SK-N-SH treated with all-trans-retinoic acid at 6 μM for 48 hours (cell line): ENCODE measurements around the gene CDC16.

Source experiments
- ARNTL ChIP-seq: fragments of 450-650 bp; formaldehyde crosslinking; IDR thresholded peaks from 2 replicates; pipeline ENCODE4 v1.5.0; 2020; ENCODE audit warnings: low read depth, mild to moderate bottlenecking, moderate library complexity, borderline replicate concordance
- BACH2 ChIP-seq: fragments of 250-450 bp; sonication (Bioruptor Pico); IDR thresholded peaks from 2 replicates; pipeline ENCODE4 v1.9.0; 2021; ENCODE audit warnings: mild to moderate bottlenecking, borderline replicate concordance
- CSRNP3 ChIP-seq: fragments of 250-450 bp; sonication (Bioruptor Pico); IDR thresholded peaks from 2 replicates; pipeline ENCODE4 v1.5.1; 2021; ENCODE audit warnings: mild to moderate bottlenecking, moderate library complexity
- GLIS3 ChIP-seq: fragments of 250-450 bp; sonication (Bioruptor Pico); IDR thresholded peaks from 2 replicates; pipeline ENCODE4 v1.5.0; 2020; ENCODE audit warnings: mild to moderate bottlenecking, moderate library complexity
- ISL1 ChIP-seq: fragments of 250-450 bp; sonication (Bioruptor Pico); IDR thresholded peaks from 2 replicates; pipeline ENCODE4 v2.1.2; 2022; ENCODE audit warnings: mild to moderate bottlenecking, moderate library complexity
- OSR1 ChIP-seq: fragments of 250-450 bp; sonication (Bioruptor Pico); IDR thresholded peaks from 2 replicates; pipeline ENCODE4 v1.8.0; 2022; ENCODE audit warnings: moderate library complexity, mild to moderate bottlenecking, inconsistent platforms
- PATZ1 ChIP-seq: fragments of 250-450 bp; sonication (Bioruptor Pico); IDR thresholded peaks from 2 replicates; pipeline ENCODE4 v1.8.0; 2020; ENCODE audit warnings: mild to moderate bottlenecking, moderate library complexity, borderline replicate concordance
- PPARA ChIP-seq: fragments of 250-450 bp; sonication (Bioruptor Pico); IDR thresholded peaks from 2 replicates; pipeline ENCODE4 v1.5.0; 2020; ENCODE audit warnings: mild to moderate bottlenecking, borderline replicate concordance
- RARB ChIP-seq: fragments of 250-450 bp; sonication (Bioruptor Pico); IDR thresholded peaks from 2 replicates; pipeline ENCODE4 v1.8.0; 2021; ENCODE audit warnings: mild to moderate bottlenecking, moderate library complexity
- SNAI2 ChIP-seq: fragments of 250-450 bp; sonication (Bioruptor Pico); IDR thresholded peaks from 2 replicates; pipeline ENCODE4 v1.5.0; 2020; ENCODE audit warnings: mild to moderate bottlenecking, moderate library complexity
- TCF4 ChIP-seq: fragments of 250-450 bp; sonication (Bioruptor Pico); IDR thresholded peaks from 2 replicates; pipeline ENCODE4 v1.8.0; 2021; ENCODE audit warnings: mild to moderate bottlenecking, moderate library complexity, borderline replicate concordance
- TOX ChIP-seq: fragments of 250-450 bp; sonication (Bioruptor Pico); IDR thresholded peaks from 2 replicates; pipeline ENCODE4 v1.8.0; 2021; ENCODE audit warnings: mild to moderate bottlenecking, moderate library complexity, borderline replicate concordance
- TSHZ2 ChIP-seq: fragments of 250-450 bp; sonication (Bioruptor Pico); IDR thresholded peaks from 2 replicates; pipeline ENCODE4 v1.5.0; 2020; ENCODE audit warnings: mild to moderate bottlenecking, moderate library complexity
- ZFP3 ChIP-seq: fragments of 250-450 bp; sonication (Bioruptor Pico); IDR thresholded peaks from 2 replicates; pipeline ENCODE4 v1.5.0; 2020; ENCODE audit warnings: mild to moderate bottlenecking, moderate library complexity

- no peak for TF ChIP-seq CSRNP3
- TF ChIP-seq PPARA (CRISPR knock-in tag), result no peak
- no peak for TF ChIP-seq TCF4 (CRISPR knock-in tag)
- no peak for TF ChIP-seq PATZ1
- no peak for TF ChIP-seq TSHZ2 (CRISPR knock-in tag)
- TF ChIP-seq ARNTL, result no peak
- TF ChIP-seq ZFP3 (CRISPR knock-in tag), result no peak
- TF ChIP-seq SNAI2 (CRISPR knock-in tag), result no peak
- no peak for TF ChIP-seq TOX
- TF ChIP-seq BACH2, result no peak
- TF ChIP-seq RARB (CRISPR knock-in tag), result no peak
- no peak for TF ChIP-seq ISL1 (CRISPR knock-in tag)
- TF ChIP-seq OSR1 (CRISPR knock-in tag), result no peak
- no peak for TF ChIP-seq GLIS3 (CRISPR knock-in tag)
Measured at GRCh38 chr13:114212158-114212495, 22.6 kb upstream of the CDC16 start.
